HG02970 (cell line): ENCODE results near the gene LMF1.
"Not testable (repeated sequence)": the region's sequence is repeated elsewhere in the genome, so short reads cannot be mapped to it uniquely, and the experiment has no call there.

Source experiments
- ATAC-seq: cut with Tn5 transposase; IDR thresholded peaks from one replicate; pipeline ENCODE4 v1.9.1; 2021; ENCODE audit warnings: mild to moderate bottlenecking, moderate library complexity, moderate number of reproducible peaks; ENCODE audit not compliant: unreplicated experiment, low FRiP score

LMF1 gene

DNA sequence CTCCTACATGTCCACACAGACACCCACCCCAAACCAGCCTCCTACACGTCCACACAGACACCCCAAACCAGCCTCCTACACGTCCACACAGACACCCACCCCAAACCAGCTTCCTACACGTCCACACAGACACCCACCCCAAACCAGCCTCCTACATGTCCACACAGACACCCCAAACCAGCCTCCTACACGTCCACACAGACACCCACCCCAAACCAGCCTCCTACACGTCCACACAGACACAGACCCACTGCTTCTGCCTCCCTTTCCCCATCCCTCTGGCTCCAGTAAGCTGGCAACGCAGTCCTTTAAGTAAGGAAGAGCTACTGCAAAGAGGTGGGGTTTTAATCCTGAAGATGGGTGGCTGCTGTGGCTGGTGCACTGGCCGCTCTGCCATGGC, 17.0 kb downstream of the LMF1 start:
- ATAC-seq = not testable (repeated sequence)

DNA sequence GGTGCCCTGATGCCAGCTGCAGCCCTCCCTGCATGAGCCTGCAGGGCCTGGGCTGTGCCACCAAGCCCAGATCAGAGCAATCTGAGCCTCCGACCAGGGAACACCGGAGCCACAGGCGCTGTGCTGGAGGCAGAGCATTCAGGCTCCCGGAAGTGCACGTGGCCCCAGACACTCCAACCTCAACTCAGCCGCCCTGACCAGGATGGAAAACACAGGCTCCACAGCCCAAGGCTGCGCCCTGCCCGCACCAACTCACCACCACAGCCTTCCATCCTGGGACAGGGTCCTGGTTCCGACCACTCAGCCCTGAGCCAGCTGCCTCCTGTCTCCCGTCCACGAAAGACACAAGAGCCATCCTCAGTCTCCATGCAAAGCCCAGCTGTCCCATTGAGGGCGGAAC, 18.5 kb downstream of the LMF1 start:
- ATAC-seq = no peak

DNA sequence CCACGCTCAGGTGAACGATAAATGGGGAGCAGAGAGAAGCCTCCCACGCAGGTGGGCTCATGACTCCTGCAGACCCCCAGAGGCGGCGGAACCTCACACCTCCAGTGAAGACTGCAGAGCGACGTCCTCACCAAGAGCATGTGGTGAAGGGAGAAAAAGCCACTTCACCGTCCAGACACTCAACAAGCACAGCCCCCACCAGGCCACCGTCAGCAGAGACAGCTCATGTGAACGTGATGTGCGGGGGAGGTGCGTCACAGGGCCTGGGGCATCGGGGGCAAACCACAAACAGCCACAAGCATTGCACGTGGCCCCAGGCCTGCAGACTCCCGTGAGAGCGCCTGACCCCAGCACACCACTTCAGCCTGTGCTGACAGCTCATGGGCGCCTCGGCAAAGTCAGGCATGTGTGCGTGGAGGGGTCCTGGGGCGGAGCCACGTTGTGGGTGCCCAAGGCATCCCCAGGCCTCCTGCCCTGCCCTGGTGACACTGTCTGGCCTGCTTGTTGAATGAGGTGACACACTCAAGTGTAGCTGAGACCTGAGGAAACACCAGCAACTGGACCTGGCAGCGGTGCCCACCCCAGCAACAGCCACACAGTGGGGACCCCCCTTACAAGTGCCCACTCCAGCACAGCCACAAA, 19.0 kb downstream of the LMF1 start:
- no peak for ATAC-seq

DNA sequence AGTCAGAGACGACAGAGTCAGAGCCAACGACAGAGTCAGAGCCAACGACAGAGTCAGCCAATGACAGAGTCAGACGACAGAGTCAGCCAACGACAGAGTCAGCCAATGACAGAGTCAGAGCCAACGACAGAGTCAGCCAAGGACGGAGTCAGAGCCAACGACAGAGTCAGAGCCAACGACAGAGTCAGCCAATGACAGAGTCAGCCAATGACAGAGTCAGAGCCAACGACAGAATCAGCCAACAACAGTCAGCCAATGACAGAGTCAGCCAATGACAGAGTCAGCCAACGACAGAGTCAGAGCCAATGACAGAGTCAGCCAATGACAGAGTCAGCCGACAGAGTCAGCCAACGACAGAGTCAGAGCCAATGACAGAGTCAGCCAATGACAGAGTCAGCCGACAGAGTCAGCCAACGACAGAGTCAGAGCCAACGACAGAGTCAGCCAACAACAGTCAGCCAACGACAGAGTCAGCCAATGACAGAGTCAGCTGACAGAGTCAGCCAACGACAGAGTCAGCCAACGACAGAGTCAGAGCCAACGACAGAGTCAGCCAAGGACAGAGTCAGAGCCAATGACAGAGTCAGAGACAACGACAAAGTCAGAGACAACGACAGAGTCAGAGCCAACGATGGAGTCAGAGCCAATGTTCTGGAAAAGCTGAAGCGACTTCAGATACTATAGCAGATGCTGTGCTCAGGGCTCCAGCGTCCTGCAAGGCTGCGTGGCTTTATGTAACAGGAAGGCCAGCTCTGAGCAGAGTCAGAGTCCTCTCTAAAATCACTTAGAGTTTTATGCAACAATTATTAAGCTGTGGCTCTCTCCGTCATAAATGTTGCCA, 19.8 kb downstream of the LMF1 start:
- ATAC-seq = not testable (repeated sequence)

DNA sequence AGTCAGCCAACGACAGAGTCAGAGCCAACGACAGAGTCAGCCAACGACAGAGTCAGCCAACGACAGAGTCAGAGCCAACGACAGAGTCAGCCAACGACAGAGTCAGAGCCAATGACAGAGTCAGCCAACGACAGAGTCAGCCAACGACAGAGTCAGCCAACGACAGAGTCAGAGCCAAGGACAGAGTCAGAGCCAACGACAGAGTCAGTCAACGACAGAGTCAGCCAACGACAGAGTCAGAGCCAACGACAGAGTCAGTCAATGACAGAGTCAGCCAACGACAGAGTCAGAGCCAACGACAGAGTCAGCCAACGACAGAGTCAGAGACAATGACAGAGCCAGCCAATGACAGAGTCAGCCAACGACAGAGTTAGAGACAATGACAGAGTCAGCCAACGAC, 22.0 kb downstream of the LMF1 start:
- ATAC-seq = not testable (repeated sequence)

DNA sequence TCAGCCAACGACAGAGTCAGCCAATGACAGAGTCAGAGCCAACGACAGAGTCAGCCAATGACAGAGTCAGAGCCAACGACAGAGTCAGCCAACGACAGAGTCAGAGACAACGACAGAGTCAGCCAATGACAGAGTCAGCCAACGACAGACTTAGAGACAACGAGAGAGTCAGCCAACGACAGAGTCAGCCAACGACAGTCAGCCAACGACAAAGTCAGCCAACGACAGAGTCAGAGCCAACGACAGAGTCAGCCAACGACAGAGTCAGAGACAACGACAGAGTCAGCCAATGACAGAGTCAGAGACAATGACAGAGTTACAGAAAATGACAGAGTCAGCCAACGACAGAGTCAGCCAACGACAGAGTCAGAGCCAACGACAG, 22.9 kb downstream of the LMF1 start:
- ATAC-seq = not testable (repeated sequence)

DNA sequence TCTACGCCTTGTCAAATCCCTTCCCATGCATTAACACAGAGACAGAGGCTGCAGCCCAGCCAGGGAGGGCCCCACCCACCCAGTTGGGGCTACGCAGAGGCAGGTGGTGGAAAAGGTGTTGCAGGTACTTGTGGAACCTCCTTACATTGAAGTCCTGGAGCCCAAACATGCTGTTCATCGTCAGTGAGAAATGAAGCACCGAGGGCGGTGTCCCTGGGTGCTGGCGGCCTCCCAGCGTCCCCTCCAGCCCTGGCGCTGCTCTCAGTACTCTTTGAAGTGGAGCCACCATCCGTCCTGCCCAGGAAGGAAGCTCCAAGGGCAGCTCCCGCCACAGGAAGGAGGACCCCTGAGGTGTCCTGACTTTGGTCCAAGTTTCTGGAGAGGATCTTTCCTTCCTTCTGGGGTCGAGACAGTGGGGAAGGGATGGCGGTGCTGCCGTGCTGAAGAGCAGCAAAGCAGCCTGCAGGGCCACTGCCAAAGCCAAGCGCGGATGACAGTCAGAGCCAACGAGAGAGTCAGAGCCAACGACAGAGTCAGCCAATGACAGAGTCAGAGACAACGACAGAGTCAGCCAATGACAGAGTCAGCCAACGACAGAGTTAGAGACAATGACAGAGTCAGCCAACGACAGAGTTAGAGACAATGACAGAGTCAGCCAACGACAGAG, 23.4 kb downstream of the LMF1 start:
- ATAC-seq = no peak

DNA sequence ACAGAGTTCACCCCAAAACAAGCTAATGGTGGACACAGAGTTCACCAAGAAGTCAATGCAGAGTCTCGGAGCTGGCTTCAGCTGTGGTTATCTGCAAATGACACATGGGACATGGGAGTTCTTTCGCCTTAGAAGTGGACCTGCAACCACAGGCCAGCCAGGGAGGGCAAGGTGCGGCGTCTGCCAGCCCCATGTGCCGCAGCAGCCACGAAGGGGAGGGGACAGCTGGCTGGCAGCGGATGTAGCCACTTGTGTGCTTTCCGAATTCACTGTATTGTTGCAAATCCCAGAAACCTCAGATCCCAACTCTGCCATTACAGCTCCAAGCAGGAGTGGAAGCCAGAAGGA, 24.8 kb downstream of the LMF1 start:
- ATAC-seq = no peak

DNA sequence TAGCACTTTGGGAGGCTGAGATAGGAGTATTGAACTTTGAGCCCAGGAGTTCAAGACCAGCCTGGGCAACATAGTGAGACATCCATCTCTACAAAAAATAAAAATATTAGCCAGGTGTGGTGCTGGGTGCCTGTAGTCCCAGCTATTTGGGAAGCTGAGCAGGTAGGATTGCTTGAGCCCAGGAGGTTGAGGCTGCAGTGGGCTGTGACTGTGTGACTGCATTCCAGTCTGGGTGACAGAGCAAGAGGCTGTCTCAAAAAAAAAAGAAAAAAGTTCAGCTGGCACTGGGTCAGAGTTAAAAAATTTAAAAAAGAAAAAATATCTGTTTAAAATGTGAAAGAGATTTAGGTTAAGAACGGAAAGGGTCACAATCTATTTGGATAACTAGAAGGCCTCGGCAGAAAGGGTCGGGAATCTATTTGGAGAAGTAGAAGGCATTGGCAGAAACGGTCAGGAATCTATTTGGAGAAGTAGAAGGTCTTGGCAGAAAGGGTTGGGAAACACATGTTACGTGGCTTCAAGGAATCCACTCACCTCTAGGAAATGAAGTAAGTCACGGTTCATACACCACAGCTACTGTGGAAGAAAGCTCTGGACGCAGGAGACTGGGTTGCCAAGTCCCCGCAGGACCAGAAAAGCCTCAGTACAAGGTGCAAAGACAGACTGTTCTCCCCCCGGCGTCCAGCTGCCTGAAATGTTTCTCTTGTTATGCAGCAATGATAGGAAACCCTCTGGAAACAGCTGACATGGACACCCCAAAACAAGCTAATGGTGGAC, 25.3 kb downstream of the LMF1 start:
- no peak for ATAC-seq

DNA sequence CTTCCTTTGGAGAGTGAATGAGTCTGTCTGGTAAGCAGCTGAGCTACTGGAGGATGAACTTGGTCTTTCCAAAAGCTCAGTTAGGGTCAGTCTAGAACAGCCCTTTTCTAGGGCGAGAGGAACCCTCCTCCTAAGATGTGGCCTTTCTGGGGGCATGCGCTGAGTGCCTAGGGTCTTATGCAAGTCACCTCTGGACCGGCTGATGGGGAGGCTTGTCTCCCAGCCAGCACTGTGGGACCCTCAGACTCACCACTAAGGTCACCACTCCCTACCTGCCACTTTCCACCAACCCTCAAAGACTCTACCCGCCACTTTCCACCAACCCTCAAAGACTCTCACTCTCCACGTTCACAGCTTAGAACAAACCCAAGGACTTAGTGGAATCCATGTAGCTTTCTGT, 26.8 kb downstream of the LMF1 start:
- ATAC-seq = no peak

DNA sequence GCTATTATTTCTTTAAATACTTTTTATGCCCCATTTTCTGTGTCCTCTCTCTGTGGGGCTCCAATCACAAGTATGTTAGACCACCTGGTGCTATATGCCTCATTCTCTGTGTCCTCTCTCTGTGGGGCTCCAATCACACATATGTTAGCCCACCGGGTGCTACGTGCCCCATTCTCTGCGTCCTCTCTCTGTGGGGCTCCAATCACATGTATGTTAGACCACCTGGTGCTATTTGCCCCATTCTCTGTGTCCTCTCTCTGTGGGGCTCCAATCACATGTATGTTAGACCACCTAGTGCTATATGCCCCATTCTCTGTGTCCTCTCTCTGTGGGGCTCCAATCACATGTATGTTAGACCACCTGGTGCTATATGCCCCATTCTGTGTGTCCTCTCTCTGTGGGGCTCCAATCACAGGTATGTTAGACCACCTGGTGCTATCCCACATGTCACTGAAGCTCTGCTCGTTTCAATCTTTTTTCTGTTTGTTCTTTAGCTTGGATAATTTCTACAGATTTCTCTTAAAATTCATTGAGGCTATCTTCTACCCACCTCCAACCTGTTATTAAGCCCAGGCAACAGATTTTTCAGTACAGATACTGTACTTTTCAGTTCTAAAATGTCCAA, 28.2 kb downstream of the LMF1 start:
- ATAC-seq = no peak

DNA sequence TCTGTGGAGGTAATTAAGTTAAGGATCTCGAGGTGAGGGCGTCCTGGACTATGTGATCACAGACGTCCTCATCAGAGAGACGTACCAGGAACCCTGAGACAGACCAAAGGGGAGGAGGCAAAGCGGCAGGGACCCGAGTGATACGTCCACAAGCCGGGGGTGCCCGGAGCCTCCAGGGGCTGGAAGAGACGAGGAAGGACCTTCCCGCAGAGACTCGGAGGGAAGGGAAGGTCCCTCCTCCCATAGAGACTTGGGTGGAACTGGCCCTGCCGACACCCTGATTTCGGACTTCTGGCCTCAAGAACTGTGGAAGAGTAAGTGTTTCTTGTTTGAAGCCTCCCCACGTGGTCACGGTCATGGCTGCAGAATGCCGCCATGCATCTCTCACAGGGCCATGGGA, 30.8 kb downstream of the LMF1 start:
- no peak for ATAC-seq

DNA sequence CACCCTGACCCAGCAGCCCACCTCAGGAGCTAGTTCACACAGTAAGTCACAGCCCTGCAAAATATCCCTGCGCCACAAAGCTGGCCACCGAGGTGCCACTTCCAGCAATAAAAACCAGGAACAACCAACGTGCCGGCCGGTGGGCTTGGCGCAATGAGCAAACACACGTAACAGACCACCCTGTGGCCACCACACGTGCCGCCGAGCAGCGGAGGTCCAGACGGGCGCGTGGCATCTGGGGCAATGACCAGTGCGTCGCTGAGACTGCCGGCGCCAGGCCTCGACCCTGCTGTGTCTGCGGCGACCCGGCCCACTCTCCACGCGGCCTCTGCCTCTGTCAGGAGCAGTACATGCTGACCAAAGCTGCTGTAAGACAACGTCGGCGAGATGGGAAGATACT, 31.5 kb downstream of the LMF1 start:
- ATAC-seq = no peak

DNA sequence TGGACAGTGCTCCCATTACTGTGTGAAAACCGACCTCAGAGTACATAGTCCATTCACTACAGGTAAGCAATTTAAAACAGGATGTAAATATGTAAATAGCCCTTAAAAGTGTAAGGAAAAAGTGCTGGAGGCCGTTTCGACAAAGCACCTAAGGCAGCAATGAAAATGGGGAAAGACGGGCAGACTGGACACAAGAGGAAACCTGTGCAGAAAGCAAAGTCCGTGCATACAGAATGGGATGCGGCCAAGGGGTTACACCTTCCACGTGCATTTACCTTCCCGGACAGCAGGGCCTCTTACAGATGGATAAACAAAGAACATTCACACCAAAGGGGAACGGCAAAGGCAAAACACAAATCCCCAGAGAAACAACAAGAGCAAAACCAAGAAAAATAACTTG, 32.0 kb downstream of the LMF1 start:
- ATAC-seq = no peak

DNA sequence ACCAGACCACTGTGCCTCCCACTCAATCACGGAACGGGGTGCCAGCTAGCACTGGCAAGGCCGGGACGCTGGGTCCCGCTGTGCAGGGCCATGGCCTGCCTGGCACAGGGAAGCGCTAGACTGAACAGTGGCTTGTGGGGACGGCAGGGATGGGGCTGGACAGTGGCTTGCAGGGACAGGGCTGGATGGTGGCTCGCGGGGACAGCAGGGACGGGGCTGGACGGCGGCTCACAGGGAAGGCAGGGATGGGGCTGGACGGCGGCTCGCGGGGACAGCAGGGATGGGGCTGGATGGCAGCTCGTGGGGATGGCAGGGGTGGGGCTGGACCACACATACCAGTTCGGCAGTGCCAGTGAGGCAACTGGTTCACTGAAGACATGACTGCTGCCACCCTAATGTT, 32.6 kb downstream of the LMF1 start:
- ATAC-seq = no peak

DNA sequence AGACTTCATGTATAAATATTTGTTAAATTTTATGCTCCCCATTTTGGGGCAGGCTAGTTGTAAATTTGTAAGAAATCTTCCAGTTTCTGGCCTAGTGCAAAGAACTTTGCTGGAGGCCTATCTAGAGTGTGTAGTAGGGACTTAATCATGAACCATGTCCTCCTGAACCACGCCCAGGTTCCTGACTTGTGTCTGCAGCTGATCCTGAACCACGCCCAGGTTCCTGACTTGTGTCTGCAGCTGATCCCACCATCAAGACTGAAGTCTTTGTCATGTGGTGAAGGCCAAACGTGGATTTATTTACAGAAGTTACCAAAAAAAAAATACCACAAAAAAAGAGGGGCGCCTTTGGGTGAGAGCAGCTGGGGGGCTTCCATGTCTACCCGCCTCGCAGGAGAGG, 33.1 kb downstream of the LMF1 start:
- ATAC-seq = no peak

DNA sequence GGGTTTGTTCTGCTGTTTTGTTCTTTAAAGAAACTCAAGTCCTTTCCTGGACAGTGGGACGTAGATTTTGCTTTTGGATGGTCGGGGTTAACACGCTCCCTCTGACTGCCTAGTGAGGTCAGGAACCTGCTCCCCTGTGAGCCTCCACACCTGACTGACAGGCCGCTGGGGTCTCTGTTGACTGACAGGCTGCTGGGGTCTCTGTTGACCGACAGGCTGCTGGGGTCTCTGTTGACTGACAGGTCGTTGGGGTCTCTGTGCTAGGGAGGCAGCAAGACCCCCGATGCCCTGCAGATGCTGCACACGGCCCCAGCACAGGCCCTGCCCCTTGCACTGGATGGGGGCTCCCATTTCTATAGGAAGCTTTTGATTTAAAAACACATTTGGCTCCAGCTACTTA, 33.5 kb downstream of the LMF1 start:
- ATAC-seq = no peak

DNA sequence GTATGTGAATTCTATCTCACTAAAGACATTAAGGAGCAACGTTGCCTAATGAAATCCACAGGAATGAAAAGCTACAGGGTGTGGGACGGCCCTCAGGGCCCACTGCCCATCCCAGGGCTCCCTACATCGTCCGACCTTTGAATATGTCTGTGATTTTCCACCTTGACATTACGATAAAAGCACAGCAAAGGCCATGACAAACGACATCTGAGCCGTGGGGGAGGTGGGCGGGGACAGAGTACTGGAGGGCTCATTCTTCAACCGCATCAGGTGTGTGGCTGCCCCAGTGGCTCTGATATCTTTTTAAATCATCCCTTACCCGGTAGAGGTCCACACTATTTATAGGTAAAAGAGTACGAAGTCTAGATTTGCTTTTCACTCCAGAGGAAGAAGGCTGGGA, 35.1 kb downstream of the LMF1 start:
- no peak for ATAC-seq

DNA sequence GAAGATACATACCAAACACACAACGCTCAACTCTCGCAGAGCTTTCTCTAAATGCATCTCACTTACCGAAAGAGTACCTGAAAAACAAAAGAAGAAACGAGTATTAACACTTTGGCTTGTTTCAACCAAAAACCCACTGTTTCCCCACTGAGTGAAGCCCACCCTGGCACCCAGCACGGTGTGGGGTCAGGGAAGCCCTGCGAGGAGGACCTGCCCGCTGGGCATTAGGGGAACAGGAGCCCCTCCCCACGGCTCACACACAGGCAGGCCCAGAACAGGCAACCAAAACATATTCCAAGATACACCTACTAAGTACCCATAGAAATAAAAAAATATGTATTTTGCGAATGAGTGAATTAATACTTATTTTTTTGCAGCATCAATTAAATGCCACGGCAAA, 36.6 kb downstream of the LMF1 start:
- ATAC-seq = no peak

DNA sequence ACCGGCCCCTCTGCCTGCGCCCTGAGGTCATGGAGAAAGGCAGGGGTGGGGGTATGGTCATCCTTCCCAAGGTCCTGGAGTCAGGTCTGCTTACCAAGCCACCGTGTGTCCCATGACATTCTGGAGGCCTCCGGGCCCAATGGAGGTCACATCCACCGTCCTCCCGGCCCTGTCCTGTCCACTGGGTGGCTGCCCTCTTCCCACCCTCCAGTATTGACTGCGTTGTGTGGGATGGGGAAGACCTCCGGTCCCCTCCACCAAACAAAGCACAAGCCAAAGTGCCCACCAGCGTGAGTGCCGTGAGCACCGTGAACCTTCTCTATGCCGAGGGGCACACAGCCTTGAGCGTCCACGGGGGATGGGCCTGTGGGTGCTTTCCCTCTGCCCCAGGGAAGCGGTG, 37.2 kb downstream of the LMF1 start:
- no peak for ATAC-seq
